Stimulated activated CD8-positive, alpha-beta memory T cell treated with anti-CD3 and anti-CD28 coated beads, Interleukin-15, amount 100 ng/mL, for 4 hours (primary cell): Measurements from ENCODE around the gene CDKAL1.
"Not testable (repeated sequence)": the region's sequence is repeated elsewhere in the genome, so short reads cannot be mapped to it uniquely, and the experiment has no call there.

ENCODE experiments used
- DNase-seq, 2 donors: peaks; one replicate each; pipeline ENCODE4 v3.0.0-alpha.2; 2020; ENCODE audit warnings: low read depth in 2 of 2

The CDKAL1 gene

GRCh38 chr6:21244897-21245470, 710.7 kb downstream of the CDKAL1 start:
- no peak for DNase-seq

- no peak for DNase-seq
Observed at GRCh38 chr6:21245488-21245887, 711.2 kb downstream of the CDKAL1 start.

GRCh38 chr6:21246075-21246474, 711.8 kb downstream of the CDKAL1 start:
- no peak for DNase-seq

GRCh38 chr6:21254460-21254859, 720.2 kb downstream of the CDKAL1 start:
- not testable (repeated sequence) for DNase-seq

GRCh38 chr6:21256197-21256596, 721.9 kb downstream of the CDKAL1 start:
- no peak for DNase-seq

GRCh38 chr6:21257125-21257524, 722.9 kb downstream of the CDKAL1 start:
- DNase-seq, result no peak

- DNase-seq, result no peak
Observed at GRCh38 chr6:21258665-21259064, 724.4 kb downstream of the CDKAL1 start.

GRCh38 chr6:21259660-21260059, 725.4 kb downstream of the CDKAL1 start:
- no peak for DNase-seq

GRCh38 chr6:21262504-21262903, 728.2 kb downstream of the CDKAL1 start:
- DNase-seq, result no peak

- no peak for DNase-seq
Observed at GRCh38 chr6:21263531-21264287, 729.5 kb downstream of the CDKAL1 start.

GRCh38 chr6:21264288-21265033, 730.2 kb downstream of the CDKAL1 start:
- no peak for DNase-seq

GRCh38 chr6:21265034-21265729, 730.9 kb downstream of the CDKAL1 start:
- no peak for DNase-seq

GRCh38 chr6:21265730-21266044, 731.4 kb downstream of the CDKAL1 start:
- no peak for DNase-seq

GRCh38 chr6:21270636-21271201, 736.5 kb downstream of the CDKAL1 start:
- DNase-seq, result no peak

- DNase-seq, result no peak
Observed at GRCh38 chr6:21271428-21272155, 737.3 kb downstream of the CDKAL1 start.

GRCh38 chr6:21273451-21273850, 739.2 kb downstream of the CDKAL1 start:
- no peak for DNase-seq

- DNase-seq, result no peak
Observed at GRCh38 chr6:21274851-21275250, 740.6 kb downstream of the CDKAL1 start.

GRCh38 chr6:21277601-21278374, 743.5 kb downstream of the CDKAL1 start:
- DNase-seq, result no peak

GRCh38 chr6:21278375-21278745, 744.1 kb downstream of the CDKAL1 start:
- no peak for DNase-seq

GRCh38 chr6:21279619-21280018, 745.4 kb downstream of the CDKAL1 start:
- DNase-seq, result no peak

GRCh38 chr6:21281366-21281765, 747.1 kb downstream of the CDKAL1 start:
- no peak for DNase-seq
